Measurements from ENCODE around the gene ARPP19.

DNA sequence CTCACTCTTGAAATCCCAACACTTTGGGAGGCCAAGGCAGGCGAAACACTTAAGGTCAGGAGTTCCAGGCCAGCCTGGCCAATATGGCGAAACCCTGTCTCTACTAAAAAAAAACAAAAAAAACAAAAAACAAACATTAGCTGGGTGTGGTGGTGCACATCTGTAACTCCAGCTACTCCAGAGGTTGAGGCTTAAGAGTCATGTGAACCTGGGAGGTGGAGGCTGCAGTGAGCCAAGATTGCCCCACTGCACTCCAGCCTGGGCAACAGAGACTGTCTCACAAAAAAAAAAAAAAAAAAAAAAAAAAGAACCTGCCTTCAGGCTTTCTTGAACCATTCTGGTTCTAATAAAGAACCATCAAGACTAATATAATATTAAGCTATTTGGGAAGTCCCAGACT, 16.5 kb downstream of the ARPP19 start:
- TF ChIP-seq EZH2 (IDR thresholded peaks at IDR 0.05; ENCODE audit: low read depth, unreplicated experiment) (no peak), CREB1 (CRISPR knock-in tag; IDR thresholded peaks at IDR 0.05; ENCODE audit: low read depth) (no peak), NANOG (IDR thresholded peaks at IDR 0.05; ENCODE audit: borderline replicate concordance) (no peak), POLR2AphosphoS5 (IDR thresholded peaks at IDR 0.05; ENCODE audit: low read depth) (no peak), ZNF331 (CRISPR knock-in tag; IDR thresholded peaks at IDR 0.05; ENCODE audit: low read depth) (no peak), EZH2phosphoT487 (IDR thresholded peaks at IDR 0.05; ENCODE audit: unreplicated experiment) (no peak)
- TF ChIP-seq, protein P1, sequence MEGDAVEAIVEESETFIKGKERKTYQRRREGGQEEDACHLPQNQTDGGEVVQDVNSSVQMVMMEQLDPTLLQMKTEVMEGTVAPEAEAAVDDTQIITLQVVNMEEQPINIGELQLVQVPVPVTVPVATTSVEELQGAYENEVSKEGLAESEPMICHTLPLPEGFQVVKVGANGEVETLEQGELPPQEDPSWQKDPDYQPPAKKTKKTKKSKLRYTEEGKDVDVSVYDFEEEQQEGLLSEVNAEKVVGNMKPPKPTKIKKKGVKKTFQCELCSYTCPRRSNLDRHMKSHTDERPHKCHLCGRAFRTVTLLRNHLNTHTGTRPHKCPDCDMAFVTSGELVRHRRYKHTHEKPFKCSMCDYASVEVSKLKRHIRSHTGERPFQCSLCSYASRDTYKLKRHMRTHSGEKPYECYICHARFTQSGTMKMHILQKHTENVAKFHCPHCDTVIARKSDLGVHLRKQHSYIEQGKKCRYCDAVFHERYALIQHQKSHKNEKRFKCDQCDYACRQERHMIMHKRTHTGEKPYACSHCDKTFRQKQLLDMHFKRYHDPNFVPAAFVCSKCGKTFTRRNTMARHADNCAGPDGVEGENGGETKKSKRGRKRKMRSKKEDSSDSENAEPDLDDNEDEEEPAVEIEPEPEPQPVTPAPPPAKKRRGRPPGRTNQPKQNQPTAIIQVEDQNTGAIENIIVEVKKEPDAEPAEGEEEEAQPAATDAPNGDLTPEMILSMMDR (conservative IDR thresholded peaks at IDR 0.05; ENCODE audit: low read depth in 2 of 2), result no peak
- TF ChIP-seq, protein P2, sequence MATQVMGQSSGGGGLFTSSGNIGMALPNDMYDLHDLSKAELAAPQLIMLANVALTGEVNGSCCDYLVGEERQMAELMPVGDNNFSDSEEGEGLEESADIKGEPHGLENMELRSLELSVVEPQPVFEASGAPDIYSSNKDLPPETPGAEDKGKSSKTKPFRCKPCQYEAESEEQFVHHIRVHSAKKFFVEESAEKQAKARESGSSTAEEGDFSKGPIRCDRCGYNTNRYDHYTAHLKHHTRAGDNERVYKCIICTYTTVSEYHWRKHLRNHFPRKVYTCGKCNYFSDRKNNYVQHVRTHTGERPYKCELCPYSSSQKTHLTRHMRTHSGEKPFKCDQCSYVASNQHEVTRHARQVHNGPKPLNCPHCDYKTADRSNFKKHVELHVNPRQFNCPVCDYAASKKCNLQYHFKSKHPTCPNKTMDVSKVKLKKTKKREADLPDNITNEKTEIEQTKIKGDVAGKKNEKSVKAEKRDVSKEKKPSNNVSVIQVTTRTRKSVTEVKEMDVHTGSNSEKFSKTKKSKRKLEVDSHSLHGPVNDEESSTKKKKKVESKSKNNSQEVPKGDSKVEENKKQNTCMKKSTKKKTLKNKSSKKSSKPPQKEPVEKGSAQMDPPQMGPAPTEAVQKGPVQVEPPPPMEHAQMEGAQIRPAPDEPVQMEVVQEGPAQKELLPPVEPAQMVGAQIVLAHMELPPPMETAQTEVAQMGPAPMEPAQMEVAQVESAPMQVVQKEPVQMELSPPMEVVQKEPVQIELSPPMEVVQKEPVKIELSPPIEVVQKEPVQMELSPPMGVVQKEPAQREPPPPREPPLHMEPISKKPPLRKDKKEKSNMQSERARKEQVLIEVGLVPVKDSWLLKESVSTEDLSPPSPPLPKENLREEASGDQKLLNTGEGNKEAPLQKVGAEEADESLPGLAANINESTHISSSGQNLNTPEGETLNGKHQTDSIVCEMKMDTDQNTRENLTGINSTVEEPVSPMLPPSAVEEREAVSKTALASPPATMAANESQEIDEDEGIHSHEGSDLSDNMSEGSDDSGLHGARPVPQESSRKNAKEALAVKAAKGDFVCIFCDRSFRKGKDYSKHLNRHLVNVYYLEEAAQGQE (IDR thresholded peaks at IDR 0.05; ENCODE audit: unreplicated experiment), result no peak

All from GM23338 (cell line).